ENCODE data around the gene FBXW7. TPM values are rescaled to one million over a fixed set of nuclear protein-coding genes. Genes with fewer than 3 reads are reported as not detected.
A peak's percentile ranks its signal among the peaks of the same experiment; 100 is the strongest.

FBXW7 gene
- total RNA-seq, 1 donor from 2014 or later, result 61.1 TPM

DNA sequence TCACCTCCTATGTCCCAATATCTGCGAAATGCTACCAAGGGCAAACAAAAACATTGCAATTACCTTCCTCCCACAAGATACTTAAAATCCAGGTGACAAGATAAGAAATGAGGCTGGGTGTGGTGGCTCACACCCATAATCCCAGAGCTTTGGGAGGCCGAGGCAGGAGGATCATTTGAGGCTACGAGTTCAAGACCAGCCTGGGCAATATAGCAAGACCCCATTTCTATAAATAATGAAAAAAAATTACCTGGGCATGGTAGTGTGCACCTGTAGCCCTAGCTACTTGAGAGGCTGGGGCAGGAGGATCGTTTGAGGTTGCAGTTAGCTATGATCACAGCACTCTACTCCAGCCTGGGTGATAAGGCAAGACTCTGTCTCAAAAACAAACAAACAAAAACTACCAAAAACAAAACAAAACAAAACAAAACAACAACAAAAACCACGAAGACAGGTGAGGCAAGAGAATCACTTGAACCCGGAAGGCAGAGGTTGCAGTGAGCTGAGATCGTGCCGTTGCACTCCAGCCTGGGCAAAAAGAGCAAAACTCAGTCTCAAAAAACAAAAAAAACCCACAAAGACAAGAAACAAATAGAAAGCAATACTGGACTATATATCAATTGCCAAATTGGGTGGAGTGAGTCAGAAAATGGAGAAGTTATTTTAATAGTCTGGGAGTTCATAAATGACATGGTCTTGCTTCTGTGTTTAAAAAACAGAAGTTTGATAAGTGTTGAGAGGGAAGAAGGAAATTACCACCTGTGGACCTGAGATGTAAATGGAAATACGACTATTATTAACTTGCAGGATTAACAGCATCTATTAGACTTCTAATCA, 176.5 kb downstream of the FBXW7 start:
- Histone ChIP-seq H3K27me3 (no peaks in the 10 kb centered on the region), H3K4me1 (no peaks in the 10 kb centered on the region), H3K27ac (no peak overlapping the region), H3K4me3 (no peak overlapping the region), H3K36me3 (no peaks in the 10 kb centered on the region), H3K9me3 (no peaks in the 10 kb centered on the region)
- intact Hi-C loops (cut with DNase I), result no loop called here
- TF ChIP-seq, protein P1, sequence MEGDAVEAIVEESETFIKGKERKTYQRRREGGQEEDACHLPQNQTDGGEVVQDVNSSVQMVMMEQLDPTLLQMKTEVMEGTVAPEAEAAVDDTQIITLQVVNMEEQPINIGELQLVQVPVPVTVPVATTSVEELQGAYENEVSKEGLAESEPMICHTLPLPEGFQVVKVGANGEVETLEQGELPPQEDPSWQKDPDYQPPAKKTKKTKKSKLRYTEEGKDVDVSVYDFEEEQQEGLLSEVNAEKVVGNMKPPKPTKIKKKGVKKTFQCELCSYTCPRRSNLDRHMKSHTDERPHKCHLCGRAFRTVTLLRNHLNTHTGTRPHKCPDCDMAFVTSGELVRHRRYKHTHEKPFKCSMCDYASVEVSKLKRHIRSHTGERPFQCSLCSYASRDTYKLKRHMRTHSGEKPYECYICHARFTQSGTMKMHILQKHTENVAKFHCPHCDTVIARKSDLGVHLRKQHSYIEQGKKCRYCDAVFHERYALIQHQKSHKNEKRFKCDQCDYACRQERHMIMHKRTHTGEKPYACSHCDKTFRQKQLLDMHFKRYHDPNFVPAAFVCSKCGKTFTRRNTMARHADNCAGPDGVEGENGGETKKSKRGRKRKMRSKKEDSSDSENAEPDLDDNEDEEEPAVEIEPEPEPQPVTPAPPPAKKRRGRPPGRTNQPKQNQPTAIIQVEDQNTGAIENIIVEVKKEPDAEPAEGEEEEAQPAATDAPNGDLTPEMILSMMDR (IDR thresholded peaks at IDR 0.05), result no peak
- TF ChIP-seq POLR2AphosphoS5 (IDR thresholded peaks at IDR 0.05; ENCODE audit: insufficient read depth in 1 of 2, low read depth in 1 of 2), result no peak
- no peak for TF ChIP-seq POLR2A (IDR thresholded peaks at IDR 0.05)
- no peak for DNase-seq (ENCODE audit: extremely low spot score in 2 of 2)

DNA sequence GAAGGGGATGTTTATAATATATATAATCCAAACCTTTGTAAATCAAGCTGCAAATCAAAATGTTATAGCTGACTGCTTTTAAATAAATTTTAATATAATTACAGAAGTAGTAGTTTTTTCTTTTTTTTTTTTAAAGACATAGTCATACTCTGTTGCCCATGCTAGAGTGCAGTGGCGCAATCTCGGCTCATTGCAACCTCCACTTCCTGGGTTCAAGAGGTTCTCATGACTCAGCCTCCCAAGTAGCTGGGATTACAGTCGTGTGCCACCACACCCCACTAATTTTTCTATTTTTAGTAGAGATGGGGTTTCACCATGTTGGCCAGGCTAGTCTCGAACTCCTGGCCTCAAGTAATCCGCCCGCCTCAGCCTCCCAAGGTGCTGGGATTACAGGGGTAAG, 178.7 kb downstream of the FBXW7 start:
- Histone ChIP-seq H3K36me3 (no peaks in the 10 kb centered on the region), H3K9me3 (no peaks in the 10 kb centered on the region), H3K27me3 (no peaks in the 10 kb centered on the region), H3K4me1 (peaks cover 3% of the 10 kb centered on the region), H3K27ac (no peak overlapping the region), H3K4me3 (no peak overlapping the region)
- no peak for DNase-seq (ENCODE audit: extremely low spot score in 2 of 2)
- TF ChIP-seq POLR2A (IDR thresholded peaks at IDR 0.05) (no peak), POLR2AphosphoS5 (IDR thresholded peaks at IDR 0.05; ENCODE audit: insufficient read depth in 1 of 2, low read depth in 1 of 2) (no peak)
- TF ChIP-seq, protein P1 (IDR thresholded peaks at IDR 0.05), result no peak
- intact Hi-C loops (cut with DNase I), result no loop called here

DNA sequence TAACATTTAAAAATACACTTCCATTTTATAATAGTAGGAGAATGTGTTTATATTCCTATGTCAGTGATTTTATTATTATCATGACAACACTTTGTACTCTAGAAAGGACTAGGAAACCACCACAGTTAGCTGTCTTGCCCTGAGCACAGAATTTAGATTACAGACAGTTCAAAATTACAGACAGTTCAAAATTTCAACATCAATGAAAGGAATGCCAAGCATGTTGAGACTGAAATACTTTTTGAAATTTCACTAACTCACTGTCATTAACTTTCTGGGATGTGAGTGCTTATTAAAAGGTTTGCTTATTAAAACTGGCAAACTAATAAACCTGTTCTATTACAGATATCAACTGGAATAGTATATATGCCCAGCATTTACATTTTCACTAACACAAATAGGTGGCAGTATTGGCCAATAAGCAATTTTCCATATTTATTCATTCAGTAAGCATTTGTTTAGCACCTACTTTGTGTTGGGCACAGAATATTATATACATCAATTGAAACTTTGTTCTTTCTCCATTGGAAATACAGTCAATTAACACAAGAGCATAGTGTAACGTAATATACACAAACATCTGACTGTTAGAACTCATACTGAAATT, 179.4 kb downstream of the FBXW7 start:
- Histone ChIP-seq H3K9me3 (no peaks in the 10 kb centered on the region), H3K27me3 (no peaks in the 10 kb centered on the region), H3K4me1 (peaks cover 8% of the 10 kb centered on the region), H3K27ac (no peak overlapping the region), H3K36me3 (no peaks in the 10 kb centered on the region), H3K4me3 (no peak overlapping the region)
- no peak for DNase-seq (ENCODE audit: extremely low spot score in 2 of 2)
- TF ChIP-seq, protein P1 (IDR thresholded peaks at IDR 0.05), result no peak
- TF ChIP-seq POLR2A (IDR thresholded peaks at IDR 0.05) (no peak), POLR2AphosphoS5 (IDR thresholded peaks at IDR 0.05; ENCODE audit: insufficient read depth in 1 of 2, low read depth in 1 of 2) (no peak)
- intact Hi-C loops (cut with DNase I), result no loop called here

DNA sequence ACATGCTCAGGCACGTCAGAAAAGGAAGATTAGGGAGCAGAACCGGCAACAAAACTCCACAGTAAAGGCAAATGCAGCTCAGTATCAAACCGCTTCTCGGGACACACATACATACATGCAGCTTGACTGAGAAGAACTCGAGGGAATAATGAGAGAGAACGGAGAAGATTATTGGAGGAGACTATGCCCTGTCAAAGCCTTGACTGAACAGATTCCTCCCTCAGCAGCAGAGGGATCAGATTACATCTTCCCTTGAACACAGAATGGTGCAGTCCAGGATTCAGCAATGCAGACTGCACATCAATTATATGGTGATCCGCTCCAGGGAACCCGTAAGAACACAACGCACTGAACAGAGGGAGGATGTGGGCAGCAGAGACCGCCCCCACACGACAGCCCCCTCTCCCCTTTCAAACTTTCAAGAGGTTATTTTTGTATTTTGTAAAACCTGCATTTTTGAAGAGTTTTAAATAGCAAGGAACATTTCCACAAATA, 183.2 kb downstream of the FBXW7 start:
- Histone ChIP-seq H3K36me3 (no peaks in the 10 kb centered on the region), H3K4me3 (peak overlapping the region; percentile 44 to 52), H3K27ac (peak overlapping the region; percentile 78), H3K9me3 (no peaks in the 10 kb centered on the region), H3K4me1 (peaks cover 12% of the 10 kb centered on the region), H3K27me3 (no peaks in the 10 kb centered on the region)
- peak in 1 of 2 donors; percentile 93 for TF ChIP-seq POLR2AphosphoS5 (IDR thresholded peaks at IDR 0.05; ENCODE audit: insufficient read depth in 1 of 2, low read depth in 1 of 2)
- TF ChIP-seq, protein P1 (IDR thresholded peaks at IDR 0.05), result no peak
- intact Hi-C loops (cut with DNase I), result no loop called here
- DNase-seq (ENCODE audit: extremely low spot score in 2 of 2), result peak in 1 of 2 donors; percentile 94

DNA sequence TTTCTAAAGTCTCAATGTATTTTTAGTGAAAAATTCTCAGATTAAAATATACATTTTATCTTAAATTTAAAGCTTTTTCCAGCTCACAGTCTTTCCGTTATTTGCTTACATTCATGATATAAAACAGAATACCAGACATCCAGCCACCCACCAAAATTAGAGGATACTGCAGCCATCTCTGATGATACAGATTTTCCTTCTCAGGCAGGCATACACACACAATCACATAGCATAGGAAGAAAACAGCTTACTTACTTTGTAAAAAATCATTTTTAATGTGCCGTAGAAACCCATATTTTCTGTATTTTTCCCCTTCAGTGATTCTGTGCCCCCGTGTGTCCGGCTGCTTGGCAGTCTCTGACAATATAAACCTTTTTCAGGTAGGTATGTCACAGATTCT, 183.7 kb downstream of the FBXW7 start:
- TF ChIP-seq POLR2A (IDR thresholded peaks at IDR 0.05), result no peak
- no peak for TF ChIP-seq POLR2AphosphoS5 (IDR thresholded peaks at IDR 0.05; ENCODE audit: insufficient read depth in 1 of 2, low read depth in 1 of 2)
- TF ChIP-seq, protein P1 (IDR thresholded peaks at IDR 0.05), result no peak
- intact Hi-C loops (cut with DNase I), result no loop called here
- Histone ChIP-seq H3K36me3 (no peaks in the 10 kb centered on the region), H3K4me1 (peaks cover 12% of the 10 kb centered on the region), H3K9me3 (no peaks in the 10 kb centered on the region), H3K27ac (peak overlapping the region; percentile 78), H3K4me3 (peak overlapping the region; percentile 44 to 52), H3K27me3 (no peaks in the 10 kb centered on the region)
- DNase-seq (ENCODE audit: extremely low spot score in 2 of 2), result no peak
